ENCODE data around the gene P3R3URF. TPM values are rescaled to one million over a fixed set of nuclear protein-coding genes. Genes with fewer than 3 reads are reported as not detected.

The P3R3URF gene
- total RNA-seq, 4 donors from 2014 or later, result not detected

- DNase-seq (ENCODE audit: extremely low spot score), result no peak
- H3K27me3 ChIP-seq, result no peaks in the 10 kb centered on the region
- intact Hi-C loops (cut with DNase I), result no loop called here
- 93% methylated on average over 7 of the region's 10 CpGs for WGBS
- peaks cover 9 to 23% (median 17%) of the 10 kb centered on the region in 4 donors for H3K4me1 ChIP-seq
- peaks cover 24 to 96% (median 62%) of the 10 kb centered on the region in 4 donors for H3K36me3 ChIP-seq
- H3K9me3 ChIP-seq, result no peaks in the 10 kb centered on the region
- no peak overlapping the region for H3K27ac ChIP-seq (replicated peaks in 1 of 4)
- no peak overlapping the region for H3K4me3 ChIP-seq
- no peak for TF ChIP-seq EP300 (IDR thresholded peaks at IDR 0.05)
- no peak for TF ChIP-seq POLR2AphosphoS5 (IDR thresholded peaks at IDR 0.05)
- no peak for TF ChIP-seq POLR2A (IDR thresholded peaks at IDR 0.05; ENCODE audit: low read depth)
- no peak for TF ChIP-seq CTCF (IDR thresholded peaks at IDR 0.05)
These were observed 15.9 kb upstream of the P3R3URF start for GRCh38 chr1:46192171-46192570.

- peaks cover 24 to 93% (median 62%) of the 10 kb centered on the region in 4 donors for H3K36me3 ChIP-seq
- DNase-seq (ENCODE audit: extremely low spot score), result no peak
- H3K9me3 ChIP-seq, result no peaks in the 10 kb centered on the region
- 93% methylated on average over 8 of the region's 9 CpGs for WGBS
- no peaks in the 10 kb centered on the region for H3K27me3 ChIP-seq
- no peak for TF ChIP-seq CTCF (IDR thresholded peaks at IDR 0.05)
- TF ChIP-seq POLR2AphosphoS5 (IDR thresholded peaks at IDR 0.05), result no peak
- no peak for TF ChIP-seq EP300 (IDR thresholded peaks at IDR 0.05)
- TF ChIP-seq POLR2A (IDR thresholded peaks at IDR 0.05; ENCODE audit: low read depth), result no peak
- H3K4me1 ChIP-seq, result peaks cover 0 to 13% (median 10%) of the 10 kb centered on the region in 4 donors
- H3K27ac ChIP-seq (replicated peaks in 1 of 4), result no peak overlapping the region
- no peak overlapping the region for H3K4me3 ChIP-seq
- intact Hi-C loops (cut with DNase I), result no loop called here
These were observed 14.9 kb upstream of the P3R3URF start for GRCh38 chr1:46191033-46191701.

GRCh38 chr1:46190539-46190938, 14.3 kb upstream of the P3R3URF start:
- Histone ChIP-seq H3K27me3 (no peaks in the 10 kb centered on the region), H3K4me1 (peaks cover 0 to 12% (median 7%) of the 10 kb centered on the region in 4 donors), H3K4me3 (no peak overlapping the region), H3K27ac (replicated peaks in 1 of 4) (no peak overlapping the region), H3K36me3 (peaks cover 24 to 86% (median 62%) of the 10 kb centered on the region in 4 donors), H3K9me3 (no peaks in the 10 kb centered on the region)
- WGBS, result 93% methylated on average over 3 of the region's 3 CpGs
- no peak for DNase-seq (ENCODE audit: extremely low spot score)
- no peak for TF ChIP-seq CTCF (IDR thresholded peaks at IDR 0.05)
- TF ChIP-seq POLR2AphosphoS5 (IDR thresholded peaks at IDR 0.05), result no peak
- TF ChIP-seq POLR2A (IDR thresholded peaks at IDR 0.05; ENCODE audit: low read depth), result no peak
- no peak for TF ChIP-seq EP300 (IDR thresholded peaks at IDR 0.05)
- intact Hi-C loops (cut with DNase I), result no loop called here

- intact Hi-C loops (cut with DNase I), result loop anchor here (10.0 kb wide), 1 partner anchor 314 kb away; no protein-coding TSS in a partner anchor
- 72% methylated on average over 6 of the region's 6 CpGs for WGBS
These were observed 12.2 kb upstream of the P3R3URF start for GRCh38 chr1:46188295-46189030.

More at GRCh38 chr1:46188295-46189030, 12.2 kb upstream of the P3R3URF start:
- H3K9me3 ChIP-seq, result no peaks in the 10 kb centered on the region
- peak overlapping the region; percentile 7 to 31 (median 22) for H3K27ac ChIP-seq (replicated peaks in 1 of 4)
- peaks cover 6 to 20% (median 13%) of the 10 kb centered on the region in 4 donors for H3K4me1 ChIP-seq
- TF ChIP-seq POLR2AphosphoS5 (IDR thresholded peaks at IDR 0.05), result no peak
- TF ChIP-seq CTCF (IDR thresholded peaks at IDR 0.05), result no peak
- TF ChIP-seq EP300 (IDR thresholded peaks at IDR 0.05), result no peak
- no peak for TF ChIP-seq POLR2A (IDR thresholded peaks at IDR 0.05; ENCODE audit: low read depth)
- H3K36me3 ChIP-seq, result peaks cover 19 to 66% (median 52%) of the 10 kb centered on the region in 4 donors
- no peak for DNase-seq (ENCODE audit: extremely low spot score)
- no peak overlapping the region for H3K4me3 ChIP-seq
- no peaks in the 10 kb centered on the region for H3K27me3 ChIP-seq

Measured in esophagus muscularis mucosa (tissue), 4 donors.